Measurements from ENCODE around the gene APCDD1.

Gene APCDD1

DNA sequence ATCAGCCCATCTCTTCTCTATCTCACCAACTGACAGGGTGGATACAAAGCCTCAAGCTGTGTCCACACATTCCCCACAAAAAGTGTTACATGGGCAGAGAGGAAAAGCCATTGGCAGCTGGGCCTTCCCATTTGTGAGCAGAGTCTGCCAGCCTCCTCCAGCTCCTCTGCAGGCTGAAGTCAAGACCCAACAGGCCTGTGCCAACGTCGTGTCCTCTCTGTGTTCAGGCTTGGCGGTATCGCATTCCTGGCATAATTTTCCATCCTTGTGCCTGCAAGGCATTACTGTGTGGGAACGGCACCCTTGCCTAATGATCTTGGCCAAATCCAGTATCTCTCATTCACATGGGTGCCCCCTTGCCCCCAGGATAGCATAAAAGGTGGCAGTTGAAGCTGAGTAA is 41.5 kb upstream of the APCDD1 start:
- Histone ChIP-seq H3K4me2 (ENCODE audit: insufficient read depth, low read length) (no peak overlapping the region), H3K9me3 (ENCODE audit: insufficient read depth, low read length, severe bottlenecking) (no peaks in the 10 kb centered on the region), H3K9ac (ENCODE audit: low read depth, low read length) (no peak overlapping the region), H3K27me3 (ENCODE audit: insufficient read depth, low read length, poor library complexity) (no peaks in the 10 kb centered on the region), H3K4me3 (ENCODE audit: low read depth in 1 of 2, low read length in 2 of 2) (no peak overlapping the region), H3K36me3 (ENCODE audit: insufficient read depth, low read length) (no peaks in the 10 kb centered on the region), H3K27ac (ENCODE audit: low read length) (no peak overlapping the region), H4K20me1 (ENCODE audit: insufficient read depth, low read length) (no peaks in the 10 kb centered on the region), H3K4me1 (ENCODE audit: insufficient read depth, low read length) (no peaks in the 10 kb centered on the region), H3K79me2 (ENCODE audit: insufficient read depth, low read length) (no peaks in the 10 kb centered on the region), H2AFZ (ENCODE audit: low read depth, low read length) (no peak overlapping the region)
- TF ChIP-seq, protein P1, sequence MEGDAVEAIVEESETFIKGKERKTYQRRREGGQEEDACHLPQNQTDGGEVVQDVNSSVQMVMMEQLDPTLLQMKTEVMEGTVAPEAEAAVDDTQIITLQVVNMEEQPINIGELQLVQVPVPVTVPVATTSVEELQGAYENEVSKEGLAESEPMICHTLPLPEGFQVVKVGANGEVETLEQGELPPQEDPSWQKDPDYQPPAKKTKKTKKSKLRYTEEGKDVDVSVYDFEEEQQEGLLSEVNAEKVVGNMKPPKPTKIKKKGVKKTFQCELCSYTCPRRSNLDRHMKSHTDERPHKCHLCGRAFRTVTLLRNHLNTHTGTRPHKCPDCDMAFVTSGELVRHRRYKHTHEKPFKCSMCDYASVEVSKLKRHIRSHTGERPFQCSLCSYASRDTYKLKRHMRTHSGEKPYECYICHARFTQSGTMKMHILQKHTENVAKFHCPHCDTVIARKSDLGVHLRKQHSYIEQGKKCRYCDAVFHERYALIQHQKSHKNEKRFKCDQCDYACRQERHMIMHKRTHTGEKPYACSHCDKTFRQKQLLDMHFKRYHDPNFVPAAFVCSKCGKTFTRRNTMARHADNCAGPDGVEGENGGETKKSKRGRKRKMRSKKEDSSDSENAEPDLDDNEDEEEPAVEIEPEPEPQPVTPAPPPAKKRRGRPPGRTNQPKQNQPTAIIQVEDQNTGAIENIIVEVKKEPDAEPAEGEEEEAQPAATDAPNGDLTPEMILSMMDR (IDR thresholded peaks at IDR 0.05; ENCODE audit: borderline replicate concordance, extremely low read depth, low read length, poor library complexity, severe bottlenecking), result no peak
- TF ChIP-seq EZH2 (IDR thresholded peaks at IDR 0.05; ENCODE audit: borderline replicate concordance, low read depth, low read length, severe bottlenecking), result no peak
- ATAC-seq (ENCODE audit: insufficient read depth, low read depth), result no peak
- DNase-seq, result no peak

DNA sequence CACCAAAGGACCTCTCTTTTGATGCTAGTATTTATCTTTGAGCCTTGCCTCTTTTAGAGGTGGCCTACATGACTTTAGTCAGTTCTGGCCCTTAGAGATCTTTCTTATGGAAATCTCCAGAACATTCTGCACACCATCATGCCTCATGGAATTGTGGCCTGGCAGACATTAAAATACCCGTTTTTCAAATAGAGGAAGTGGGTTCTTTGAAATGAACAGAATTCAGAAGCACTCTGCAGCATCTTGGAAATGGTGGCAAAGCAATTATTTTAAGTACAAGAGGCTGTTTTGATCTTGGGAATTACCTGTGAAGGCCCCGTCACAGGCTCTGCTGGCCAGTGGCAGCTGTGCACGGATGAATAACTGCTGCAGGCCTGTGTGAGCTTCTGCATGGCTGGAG is 40.7 kb upstream of the APCDD1 start:
- no peak overlapping the region for H3K4me3 ChIP-seq (ENCODE audit: low read depth in 1 of 2, low read length in 2 of 2)
- no peaks in the 10 kb centered on the region for H3K79me2 ChIP-seq (ENCODE audit: insufficient read depth, low read length)
- no peaks in the 10 kb centered on the region for H3K36me3 ChIP-seq (ENCODE audit: insufficient read depth, low read length)
- no peaks in the 10 kb centered on the region for H3K27me3 ChIP-seq (ENCODE audit: insufficient read depth, low read length, poor library complexity)
- no peaks in the 10 kb centered on the region for H4K20me1 ChIP-seq (ENCODE audit: insufficient read depth, low read length)
- H2AFZ ChIP-seq (ENCODE audit: low read depth, low read length), result no peak overlapping the region
- DNase-seq (no peak), ATAC-seq (ENCODE audit: insufficient read depth, low read depth) (no peak)
- no peak overlapping the region for H3K9ac ChIP-seq (ENCODE audit: low read depth, low read length)
- no peak overlapping the region for H3K4me2 ChIP-seq (ENCODE audit: insufficient read depth, low read length)
- no peaks in the 10 kb centered on the region for H3K4me1 ChIP-seq (ENCODE audit: insufficient read depth, low read length)
- H3K27ac ChIP-seq (ENCODE audit: low read length), result no peak overlapping the region
- no peaks in the 10 kb centered on the region for H3K9me3 ChIP-seq (ENCODE audit: insufficient read depth, low read length, severe bottlenecking)
- TF ChIP-seq, protein P1 (IDR thresholded peaks at IDR 0.05; ENCODE audit: borderline replicate concordance, extremely low read depth, low read length, poor library complexity, severe bottlenecking), result no peak
- no peak for TF ChIP-seq EZH2 (IDR thresholded peaks at IDR 0.05; ENCODE audit: borderline replicate concordance, low read depth, low read length, severe bottlenecking)

DNA sequence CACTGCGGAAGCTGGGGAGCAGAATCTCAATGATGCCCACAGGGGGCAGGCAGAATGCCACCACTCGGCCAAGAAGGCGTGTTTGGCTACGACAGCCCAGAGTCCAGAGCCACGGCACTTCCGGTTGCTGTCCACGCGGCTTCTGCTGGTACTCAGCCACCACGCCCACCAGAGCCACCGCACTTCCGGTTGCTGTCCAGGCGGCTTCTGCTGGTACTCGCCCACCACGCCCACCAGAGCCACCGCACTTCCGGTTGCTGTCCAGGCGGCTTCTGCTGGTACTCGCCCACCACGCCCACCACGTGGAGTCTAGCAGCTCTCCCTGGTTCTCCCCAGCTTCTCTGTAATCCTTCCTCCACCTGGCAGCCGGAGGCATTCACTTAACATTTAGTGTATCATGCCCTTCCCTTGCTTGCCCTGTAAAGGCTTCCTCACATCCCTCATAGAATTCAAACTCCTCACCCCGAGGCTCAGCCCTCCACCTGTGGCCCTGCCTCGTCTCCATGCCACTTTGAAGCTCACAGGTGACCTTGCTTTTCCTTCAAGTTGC is 40.1 kb upstream of the APCDD1 start:
- no peak for DNase-seq
- Histone ChIP-seq H3K4me2 (ENCODE audit: insufficient read depth, low read length) (no peak overlapping the region), H3K36me3 (ENCODE audit: insufficient read depth, low read length) (no peaks in the 10 kb centered on the region), H4K20me1 (ENCODE audit: insufficient read depth, low read length) (no peaks in the 10 kb centered on the region), H3K9me3 (ENCODE audit: insufficient read depth, low read length, severe bottlenecking) (no peaks in the 10 kb centered on the region), H3K79me2 (ENCODE audit: insufficient read depth, low read length) (no peaks in the 10 kb centered on the region), H3K27me3 (ENCODE audit: insufficient read depth, low read length, poor library complexity) (no peaks in the 10 kb centered on the region), H3K4me1 (ENCODE audit: insufficient read depth, low read length) (no peaks in the 10 kb centered on the region), H3K4me3 (ENCODE audit: low read depth in 1 of 2, low read length in 2 of 2) (no peak overlapping the region), H2AFZ (ENCODE audit: low read depth, low read length) (no peak overlapping the region), H3K9ac (ENCODE audit: low read depth, low read length) (no peak overlapping the region), H3K27ac (ENCODE audit: low read length) (no peak overlapping the region)
- TF ChIP-seq EZH2 (IDR thresholded peaks at IDR 0.05; ENCODE audit: borderline replicate concordance, low read depth, low read length, severe bottlenecking), result no peak
- TF ChIP-seq, protein P1 (IDR thresholded peaks at IDR 0.05; ENCODE audit: borderline replicate concordance, extremely low read depth, low read length, poor library complexity, severe bottlenecking), result no peak
- ATAC-seq (ENCODE audit: insufficient read depth, low read depth), result no peak

DNA sequence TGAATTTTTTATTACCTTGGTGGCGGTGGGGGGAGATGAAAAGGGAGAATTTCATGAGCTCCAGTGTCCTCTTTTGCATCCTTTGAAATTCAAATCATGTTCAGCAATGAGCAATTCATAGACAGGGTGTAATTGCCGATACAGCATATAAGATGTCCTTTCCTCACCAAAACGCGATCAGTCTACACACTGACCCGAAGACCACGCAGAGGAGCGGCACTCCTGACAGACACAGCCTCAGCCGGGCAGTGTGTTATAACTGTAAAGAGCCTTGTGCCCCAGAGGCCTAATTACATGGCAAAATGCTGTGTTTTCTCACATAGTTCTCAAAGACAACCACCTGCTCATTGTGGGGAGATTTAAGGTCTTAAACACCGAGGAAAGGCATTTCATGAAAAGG is 38.4 kb upstream of the APCDD1 start:
- H3K4me3 ChIP-seq (ENCODE audit: low read depth in 1 of 2, low read length in 2 of 2), result no peak overlapping the region
- TF ChIP-seq, protein P1 (IDR thresholded peaks at IDR 0.05; ENCODE audit: borderline replicate concordance, extremely low read depth, low read length, poor library complexity, severe bottlenecking), result no peak
- TF ChIP-seq EZH2 (IDR thresholded peaks at IDR 0.05; ENCODE audit: borderline replicate concordance, low read depth, low read length, severe bottlenecking), result no peak
- H3K27ac ChIP-seq (ENCODE audit: low read length), result no peak overlapping the region
- H4K20me1 ChIP-seq (ENCODE audit: insufficient read depth, low read length), result no peaks in the 10 kb centered on the region
- DNase-seq (no peak), ATAC-seq (ENCODE audit: insufficient read depth, low read depth) (no peak)
- peaks cover 4% of the 10 kb centered on the region for H3K4me1 ChIP-seq (ENCODE audit: insufficient read depth, low read length)
- H3K4me2 ChIP-seq (ENCODE audit: insufficient read depth, low read length), result no peak overlapping the region
- H3K79me2 ChIP-seq (ENCODE audit: insufficient read depth, low read length), result no peaks in the 10 kb centered on the region
- H3K27me3 ChIP-seq (ENCODE audit: insufficient read depth, low read length, poor library complexity), result no peaks in the 10 kb centered on the region
- no peak overlapping the region for H3K9ac ChIP-seq (ENCODE audit: low read depth, low read length)
- no peaks in the 10 kb centered on the region for H3K36me3 ChIP-seq (ENCODE audit: insufficient read depth, low read length)
- no peaks in the 10 kb centered on the region for H3K9me3 ChIP-seq (ENCODE audit: insufficient read depth, low read length, severe bottlenecking)
- H2AFZ ChIP-seq (ENCODE audit: low read depth, low read length), result no peak overlapping the region
